Retina (tissue), 1 donor: ENCODE data around the gene CD22.

ENCODE experiments used
- DNase-seq: peaks from one replicate; pipeline ENCODE4 v3.0.0-alpha.2; 2016

The CD22 gene

DNA sequence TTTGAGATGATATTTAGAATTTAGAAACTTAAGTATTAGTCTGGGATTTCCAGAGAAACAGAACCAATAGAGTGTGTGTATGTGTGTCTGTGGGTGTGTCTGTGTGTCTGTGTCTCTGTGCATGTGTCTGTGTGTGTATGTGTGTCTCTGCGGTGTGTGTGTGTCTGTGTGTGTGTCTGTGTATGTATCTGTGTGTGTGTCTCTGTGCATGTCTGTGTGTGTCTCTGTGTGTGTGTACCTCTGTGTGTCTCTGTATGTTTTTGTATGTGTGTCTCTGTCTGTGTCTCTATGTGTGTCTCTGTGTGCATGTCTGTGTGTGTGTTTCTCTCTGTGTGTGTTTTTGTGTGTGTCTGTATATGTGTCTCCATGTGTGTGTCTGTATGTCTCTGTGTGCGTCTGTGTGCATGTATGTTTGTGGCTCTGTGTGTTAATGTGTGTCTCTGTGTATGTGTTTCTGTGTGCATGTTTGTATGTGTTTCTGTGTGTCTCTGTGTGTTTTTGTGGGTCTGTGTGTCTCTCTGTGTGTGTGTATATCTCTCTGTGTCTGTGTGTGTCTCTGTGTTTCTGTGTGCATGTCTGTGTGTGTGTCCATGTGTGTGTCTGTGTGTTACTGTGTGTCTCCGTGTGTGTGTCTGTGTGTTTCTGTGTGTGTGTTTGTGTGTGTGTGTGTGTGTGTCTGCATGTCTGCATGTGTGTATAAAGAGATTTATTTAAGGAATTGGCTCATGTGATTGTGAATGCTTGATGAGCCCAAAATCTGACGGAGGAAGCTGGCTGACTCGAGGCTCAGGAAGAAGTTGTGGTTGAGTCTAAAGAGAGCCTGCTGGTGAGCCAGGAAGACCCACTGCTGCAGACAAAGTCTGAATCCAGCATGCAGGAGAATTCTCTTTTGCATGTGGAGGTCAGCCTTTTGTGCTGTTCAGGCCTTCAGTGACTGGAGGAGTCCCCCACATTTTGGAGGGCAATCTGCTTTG, 64.0 kb downstream of the CD22 start:
- DNase-seq, result no peak

DNA sequence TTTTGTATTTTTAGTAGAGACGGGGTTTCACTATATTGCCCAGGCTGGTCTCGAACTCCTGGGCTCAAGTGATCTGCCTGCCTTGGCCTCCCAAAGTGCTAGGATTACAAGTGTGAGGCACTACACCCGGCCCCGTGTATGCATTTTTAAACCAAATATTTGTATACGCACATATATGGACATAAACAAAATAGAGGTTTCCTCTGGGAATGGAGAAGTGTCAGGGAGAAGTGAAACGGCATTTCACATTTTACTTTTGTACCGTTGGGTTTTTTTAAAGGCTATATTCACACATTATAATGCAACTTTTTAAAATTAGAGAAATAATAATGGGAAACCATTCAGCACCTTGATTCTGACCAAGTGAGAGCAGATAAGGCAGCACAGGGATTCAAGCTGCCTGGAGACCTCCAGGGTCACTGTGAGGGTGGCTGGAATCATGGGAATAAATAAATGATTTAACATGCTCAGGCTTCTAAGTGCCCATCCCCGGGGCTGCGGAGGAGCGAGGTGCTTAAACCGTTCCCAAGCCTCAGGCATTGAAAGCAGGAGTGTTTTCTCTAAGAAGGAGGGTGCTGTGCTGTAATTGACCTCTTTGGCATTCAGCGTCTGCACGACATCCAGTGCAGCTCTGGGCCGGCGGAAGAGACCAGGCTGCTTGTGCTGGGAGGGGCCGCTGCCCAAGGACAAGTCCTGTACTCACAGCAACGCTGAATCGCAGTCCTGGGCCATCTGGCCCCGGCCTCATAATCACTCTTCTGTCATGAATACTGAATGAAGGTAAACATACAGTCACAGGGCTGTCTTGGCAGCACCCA, 66.6 kb downstream of the CD22 start:
- DNase-seq, result peak; percentile 56

DNA sequence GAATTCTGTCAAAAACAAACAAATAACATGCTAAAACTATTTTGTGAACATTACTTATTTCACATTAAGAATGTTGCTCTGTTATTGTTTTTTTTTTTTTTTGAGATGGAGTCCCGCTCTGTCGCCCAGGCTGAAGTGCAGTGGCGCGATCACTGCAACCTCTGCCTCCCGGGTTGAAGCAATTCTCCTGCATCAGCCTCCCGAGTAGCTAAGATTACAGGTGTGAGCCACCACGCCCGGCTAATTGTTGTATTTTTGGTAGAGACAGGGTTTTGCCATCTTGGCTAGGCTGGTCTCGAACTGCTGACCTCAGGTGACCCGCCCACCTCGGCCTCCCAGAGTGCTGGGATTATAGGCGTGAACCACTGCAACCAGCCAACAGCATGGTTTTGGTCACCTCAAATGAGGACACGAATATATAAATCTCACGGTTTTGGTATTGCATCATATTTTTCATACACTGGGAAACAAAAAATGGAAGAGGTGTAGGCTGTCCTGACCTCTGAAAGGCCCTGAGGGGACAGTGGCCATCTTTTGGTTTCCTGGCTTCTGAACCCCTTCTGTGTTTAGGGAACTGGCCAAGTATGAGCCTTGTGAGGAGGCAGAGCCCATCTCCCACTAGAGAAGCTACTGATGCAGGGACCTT, 67.4 kb downstream of the CD22 start:
- DNase-seq, result no peak
